ENCODE measurements around the gene MTCL3.

The MTCL3 gene

DNA sequence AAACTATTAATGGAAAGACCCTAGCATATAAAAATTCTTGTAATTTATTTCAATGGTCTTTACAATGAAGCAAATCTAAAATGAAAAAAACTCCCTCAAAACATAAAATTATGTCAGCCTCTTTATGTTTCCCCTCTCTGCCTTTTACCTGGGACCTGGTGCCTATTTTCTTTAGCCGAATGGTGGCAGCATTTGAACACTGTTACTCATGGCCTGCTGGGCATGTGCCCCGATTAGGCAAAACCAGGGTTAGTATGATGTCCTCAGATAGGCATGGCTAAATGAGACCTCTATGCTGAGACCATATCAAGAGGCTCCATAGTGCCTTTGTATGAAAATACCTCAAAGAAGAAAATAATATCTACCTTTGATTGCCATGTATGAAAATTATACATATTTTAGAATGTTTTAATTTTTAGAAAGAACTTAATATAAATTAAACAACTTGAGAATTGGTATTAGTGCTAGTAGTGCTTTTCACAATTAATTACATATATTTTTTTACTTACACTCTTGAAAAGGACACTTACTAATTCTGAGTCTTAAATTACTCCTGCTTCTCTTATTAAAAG lies 35.4 kb upstream of the MTCL3 start:
- Mint-ChIP-seq H3K36me3 (ENCODE audit: low read depth) (no peaks in the 10 kb centered on the region), H3K4me1 (ENCODE audit: low read depth) (no peaks in the 10 kb centered on the region), H3K27me3 (peaks cover 38% of the 10 kb centered on the region), H3K27ac (no peak overlapping the region), H3K9me3 (no peaks in the 10 kb centered on the region), H3K4me3 (no peak overlapping the region)
- no peaks in the 10 kb centered on the region for H3K9me3 ChIP-seq (ENCODE audit: control insufficient read depth in 1 of 2, insufficient read depth in 1 of 2, low read length in 2 of 2)
- H3K4me3 ChIP-seq (ENCODE audit: low read length) = no peak overlapping the region
- intact Hi-C loops (cut with DNase I, micrococcal nuclease) = loop anchor here in 1 of 2 experiments (10.0 kb wide), 1 partner anchor 1700 kb away; no protein-coding TSS in a partner anchor
- POLR2A ChIA-PET = no interaction called here
- CTCF ChIA-PET = no interaction called here
- DNase-seq (peak in 5 of 14 experiments; percentile 1 to 35 (median 22)), ATAC-seq (ENCODE audit: poor library complexity) (no peak)
- H3K36me3 ChIP-seq (ENCODE audit: insufficient read depth, low read length) = no peaks in the 10 kb centered on the region
- H3K27ac ChIP-seq (ENCODE audit: low read depth in 1 of 2, low read length in 2 of 2) = no peak overlapping the region
- H3K27me3 ChIP-seq (ENCODE audit: control insufficient read depth in 1 of 2, insufficient read depth in 2 of 2, low read length in 2 of 2) = peaks cover 0 to 11% of the 10 kb centered on the region in 2 experiments
- no peaks in the 10 kb centered on the region for H3K4me1 ChIP-seq (ENCODE audit: insufficient read depth, low read length)
- no peak for TF ChIP-seq CTCF (IDR thresholded peaks at IDR 0.05)

GRCh38 chr6:127550403-127550802 lies 31.3 kb upstream of the MTCL3 start:
- Mint-ChIP-seq H3K9me3 (no peaks in the 10 kb centered on the region), H3K27ac (no peak overlapping the region), H3K4me1 (ENCODE audit: low read depth) (no peaks in the 10 kb centered on the region), H3K4me3 (no peak overlapping the region), H3K36me3 (ENCODE audit: low read depth) (no peaks in the 10 kb centered on the region), H3K27me3 (peaks cover 35% of the 10 kb centered on the region)
- Histone ChIP-seq H3K4me1 (ENCODE audit: insufficient read depth, low read length) (no peaks in the 10 kb centered on the region), H3K27me3 (ENCODE audit: control insufficient read depth in 1 of 2, insufficient read depth in 2 of 2, low read length in 2 of 2) (peaks cover 0 to 11% of the 10 kb centered on the region in 2 experiments), H3K36me3 (ENCODE audit: insufficient read depth, low read length) (no peaks in the 10 kb centered on the region), H3K9me3 (ENCODE audit: control insufficient read depth in 1 of 2, insufficient read depth in 1 of 2, low read length in 2 of 2) (no peaks in the 10 kb centered on the region), H3K27ac (ENCODE audit: low read depth in 1 of 2, low read length in 2 of 2) (no peak overlapping the region), H3K4me3 (ENCODE audit: low read length) (no peak overlapping the region)
- TF ChIP-seq CTCF (IDR thresholded peaks at IDR 0.05) = no peak
- ATAC-seq (ENCODE audit: poor library complexity) = no peak
- ChIA-PET CTCF (interaction anchor here (0.6 kb wide), 1 partner anchor 11 kb away, joined by 3 read pairs; no protein-coding TSS in a partner anchor), POLR2A (no interaction called here)
- DNase-seq = no peak
- intact Hi-C loops (cut with DNase I, micrococcal nuclease) = loop anchor here in 1 of 2 experiments (10.0 kb wide), 1 partner anchor 1704 kb away; no protein-coding TSS in a partner anchor

- Mint-ChIP-seq H3K36me3 (ENCODE audit: low read depth) (no peaks in the 10 kb centered on the region), H3K4me1 (ENCODE audit: low read depth) (no peaks in the 10 kb centered on the region)
- POLR2A ChIA-PET = no interaction called here
Measured at GRCh38 chr6:127547904-127548649, 28.9 kb upstream of the MTCL3 start.

More at GRCh38 chr6:127547904-127548649, 28.9 kb upstream of the MTCL3 start:
- intact Hi-C loops (cut with DNase I, micrococcal nuclease) = no loop called here
- H3K27ac ChIP-seq (ENCODE audit: low read depth in 1 of 2, low read length in 2 of 2) = no peak overlapping the region
- no peaks in the 10 kb centered on the region for H3K4me1 ChIP-seq (ENCODE audit: insufficient read depth, low read length)
- TF ChIP-seq CTCF (IDR thresholded peaks at IDR 0.05) = no peak
- DNase-seq (no peak), ATAC-seq (ENCODE audit: poor library complexity) (no peak)
- peaks cover 0 to 11% of the 10 kb centered on the region in 2 experiments for H3K27me3 ChIP-seq (ENCODE audit: control insufficient read depth in 1 of 2, insufficient read depth in 2 of 2, low read length in 2 of 2)
- no peaks in the 10 kb centered on the region for H3K36me3 ChIP-seq (ENCODE audit: insufficient read depth, low read length)
- H3K27me3 Mint-ChIP-seq = peaks cover 38% of the 10 kb centered on the region
- no peak overlapping the region for H3K4me3 Mint-ChIP-seq
- H3K4me3 ChIP-seq (ENCODE audit: low read length) = no peak overlapping the region
- H3K9me3 ChIP-seq (ENCODE audit: control insufficient read depth in 1 of 2, insufficient read depth in 1 of 2, low read length in 2 of 2) = no peaks in the 10 kb centered on the region
- H3K9me3 Mint-ChIP-seq = no peaks in the 10 kb centered on the region
- CTCF ChIA-PET = interaction anchor here (1.3 to 2.9 kb wide), 2 partner anchors 32 to 33 kb away, joined by 3 to 9 read pairs; no protein-coding TSS in a partner anchor
- H3K27ac Mint-ChIP-seq = no peak overlapping the region

Data from CD4-positive, alpha-beta T cell (primary cell).